HepG2 (cell line): Measurements from ENCODE around the gene ACADVL. TPM values are rescaled to one million over a fixed set of nuclear protein-coding genes. Genes with fewer than 3 reads are reported as not detected.

Experiments used
- AHDC1 ChIP-seq: sonication (generic); formaldehyde crosslinking; IDR thresholded peaks from 2 replicates; pipeline ENCODE4 v1.5.1; 2020; ENCODE audit warnings: mild to moderate bottlenecking, missing genetic modification reagents, borderline replicate concordance
- CENPT ChIP-seq: sonication (generic); formaldehyde crosslinking; IDR thresholded peaks from 2 replicates; pipeline ENCODE4 v1.8.0; 2022; ENCODE audit warnings: low read depth, mild to moderate bottlenecking, moderate library complexity, missing genetic modification reagents
- CREB1 ChIP-seq, 2 experiments: fragments of 450-650 bp in 1 of 2; IDR thresholded peaks; 2 replicates each; pipeline ENCODE4 v1.6.1; 2016 to 2017; ENCODE audit warnings: control low read depth in 1 of 2, mild to moderate bottlenecking in 1 of 2, missing compliant biosample characterization in 1 of 2, missing genetic modification characterization in 1 of 2
- MAZ ChIP-seq, 2 experiments: sonication (generic) in 1 of 2; formaldehyde crosslinking in 1 of 2; IDR thresholded peaks; 2 replicates each; pipeline versions ENCODE4 v1.5.0 to v1.6.1; 2012 to 2020; ENCODE audit warnings: low read depth in 2 of 2, mild to moderate bottlenecking in 2 of 2, borderline replicate concordance in 1 of 2, improper control_type of control experiment in 1 of 2, low read length in 1 of 2, missing genetic modification reagents in 1 of 2, moderate library complexity in 1 of 2
- NR2F6 ChIP-seq, 2 experiments: IDR thresholded peaks; 2 replicates each; pipeline ENCODE4 v1.6.1; 2016; ENCODE audit warnings: antibody characterized with exemption in 1 of 2, mild to moderate bottlenecking in 1 of 2
- ZNF557 ChIP-seq: sonication (generic); formaldehyde crosslinking; IDR thresholded peaks from 2 replicates; pipeline ENCODE4 v1.4.0; 2020; ENCODE audit warnings: missing genetic modification reagents
- ZNF580 ChIP-seq: IDR thresholded peaks from 2 replicates; pipeline ENCODE4 v1.6.1; 2016; ENCODE audit warnings: low read depth, borderline replicate concordance
- ZNF839 ChIP-seq: sonication (generic); formaldehyde crosslinking; IDR thresholded peaks from 2 replicates; pipeline ENCODE4 v1.4.0; 2020; ENCODE audit warnings: missing genetic modification reagents, mild to moderate bottlenecking, borderline replicate concordance
- ZSCAN21 ChIP-seq: sonication (generic); formaldehyde crosslinking; IDR thresholded peaks from 2 replicates; pipeline ENCODE4 v1.8.0; 2022; ENCODE audit warnings: mild to moderate bottlenecking, missing genetic modification reagents, moderate library complexity, borderline replicate concordance
- ZXDC ChIP-seq: sonication (generic); formaldehyde crosslinking; IDR thresholded peaks from 2 replicates; pipeline ENCODE4 v1.5.0; 2020; ENCODE audit warnings: mild to moderate bottlenecking, missing genetic modification reagents
- polyA plus RNA-seq, 8 experiments: library from polyadenylated mRNA; depleted of rRNA in 3 of 8; stranded (reverse) in 7 of 8; unstranded in 1 of 8; fragments of >200 nt; fragmentation: Illumina TruSeq in 4 of 8; extraction: Trizol in 4 of 8; gene quantifications; 2 replicates each; pipeline versions ENCODE4 v1.2.1 to v1.2.3, GENCODE V29; 2011 to 2016; ENCODE audit warnings: low read depth in 4 of 8, missing spikeins in 1 of 8, mixed read lengths in 1 of 8; ENCODE audit not compliant: insufficient read depth in 1 of 8
- total RNA-seq, 5 experiments: library from RNA; depleted of rRNA; stranded (reverse); fragments of >200 nt; fragmentation: Illumina TruSeq; extraction: Trizol; gene quantifications; 2 replicates each; pipeline ENCODE4 v1.2.3, GENCODE V29; 2016; ENCODE audit warnings: low read depth in 1 of 5

The ACADVL gene
- total and polyA plus RNA-seq, 2 of the 13 experiments (the other 11 are each of a cell fraction or from before 2014, with no cell fraction given) = 219 to 412 TPM

GRCh38 chr17:7242717-7243452, 23.1 kb downstream of the ACADVL start (continued):
- peak; percentile 82; the same call in 1 of the 2 replicates for TF ChIP-seq MAZ (IDR thresholded peaks at IDR 0.05; ENCODE audit: borderline replicate concordance, low read depth, low read length)
- no peak; the same call in none of the 2 replicates for TF ChIP-seq MAZ (CRISPR knock-in tag; IDR thresholded peaks at IDR 0.05; ENCODE audit: low read depth)
- TF ChIP-seq ZXDC (CRISPR knock-in tag) = 0 out of 2 replicates have a peak, but pooled peaks have one; percentile 20
- no peak for TF ChIP-seq NR2F6 (IDR thresholded peaks at IDR 0.05)
- TF ChIP-seq NR2F6 (CRISPR knock-in tag; IDR thresholded peaks at IDR 0.05) = peak; percentile 57; the same call in 1 of the 2 replicates
- TF ChIP-seq ZNF580 (CRISPR knock-in tag) = 0 out of 2 replicates have a peak, but pooled peaks have one; percentile 63
- TF ChIP-seq ZNF839 (CRISPR knock-in tag) = no peak
- TF ChIP-seq CENPT (CRISPR knock-in tag) = no peak
- no peak for TF ChIP-seq ZSCAN21 (CRISPR knock-in tag)
- TF ChIP-seq AHDC1 = no peak
- no peak for TF ChIP-seq ZNF557 (CRISPR knock-in tag)
- TF ChIP-seq CREB1 (IDR thresholded peaks at IDR 0.05) = peak; percentile 81
- peak; percentile 72 for TF ChIP-seq CREB1 (CRISPR knock-in tag; IDR thresholded peaks at IDR 0.05)
